Islet precursor cell (in vitro differentiated cells): ENCODE data around the gene CHD5.
A peak's percentile ranks its signal among the peaks of the same experiment; 100 is the strongest.

Experiments used
- DNase-seq: peaks from one replicate; pipeline ENCODE4 v3.0.0-alpha.2; 2018

The CHD5 gene

DNA sequence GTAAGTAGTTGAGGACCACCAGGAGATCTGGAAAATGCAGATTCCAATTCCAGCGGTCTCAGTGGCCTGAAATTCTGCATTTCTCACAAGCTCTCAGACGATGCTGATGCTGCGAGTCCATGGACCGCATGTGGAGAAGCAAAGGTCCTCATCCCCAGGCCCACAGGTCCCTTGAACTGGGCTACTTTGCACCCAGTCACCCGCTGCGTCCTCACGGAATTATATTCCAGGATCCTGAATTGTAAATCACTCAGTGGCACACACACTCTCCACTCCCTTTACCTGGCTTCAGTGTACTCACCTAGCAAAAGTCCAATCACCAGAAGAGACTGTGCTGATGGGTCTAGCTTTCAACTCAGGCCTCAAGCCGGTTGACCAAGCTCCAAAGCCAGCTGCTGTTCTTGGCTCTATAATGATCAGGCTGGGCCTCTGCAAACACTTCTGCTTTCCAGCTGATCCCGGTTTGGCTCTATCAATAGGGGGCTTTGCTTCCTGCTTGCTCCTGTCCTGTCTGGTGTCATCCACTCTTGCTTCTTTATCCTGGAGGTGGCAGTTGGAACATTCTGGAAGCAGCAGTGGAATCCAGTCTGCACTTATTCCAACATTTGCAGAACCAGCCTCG is 20.2 kb upstream of the CHD5 start:
- no peak for DNase-seq

DNA sequence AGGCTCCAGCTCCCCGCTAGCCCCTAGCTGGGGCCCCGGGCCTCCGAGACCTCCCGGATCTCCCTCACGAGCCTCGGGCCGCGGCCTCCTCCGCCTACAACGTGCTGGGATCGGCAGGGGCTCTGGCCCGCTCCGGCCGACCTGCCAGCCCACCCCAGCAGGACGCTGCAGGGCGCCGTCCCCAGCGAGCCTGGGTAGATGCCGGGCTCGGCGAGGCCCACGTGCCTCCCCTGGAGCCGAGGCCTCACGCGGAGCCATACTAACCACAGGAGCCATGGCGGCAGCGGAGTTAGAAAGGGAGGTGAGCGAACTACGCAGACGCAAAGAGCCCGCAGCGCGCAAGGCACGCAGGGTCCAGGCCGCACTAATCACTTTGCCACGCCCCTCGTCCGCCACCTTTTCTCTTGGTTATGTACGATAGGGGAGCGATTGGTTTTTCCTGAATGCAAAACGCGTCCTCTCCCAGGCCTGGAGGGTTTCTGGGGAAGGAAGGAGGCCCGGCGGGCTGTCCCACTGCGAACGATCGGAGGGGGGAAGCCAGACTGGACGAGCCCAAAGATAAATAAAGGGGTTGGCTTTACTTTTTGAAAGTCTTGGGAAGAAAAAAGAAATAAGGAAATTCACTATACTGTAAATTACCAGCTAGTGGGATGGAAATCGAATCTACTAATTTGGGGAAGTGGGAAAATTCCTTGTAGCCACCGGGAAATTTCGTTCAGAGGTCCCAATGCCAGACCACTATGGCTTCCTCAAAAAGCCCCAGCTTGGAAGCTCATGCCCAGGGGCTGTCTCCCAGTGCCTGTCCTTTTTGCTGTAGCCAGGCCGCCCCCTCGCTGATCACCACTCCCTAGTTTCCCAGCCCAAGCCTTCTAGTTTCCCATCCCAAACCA is 19.4 kb upstream of the CHD5 start, which contains the start of gene RPL22:
RPL22 (minus strand) TSS at position 298 of the 890 bp plus-strand sequence; CDS start at position 276, 22 bp downstream.
- DNase-seq: peak; percentile 99

DNA sequence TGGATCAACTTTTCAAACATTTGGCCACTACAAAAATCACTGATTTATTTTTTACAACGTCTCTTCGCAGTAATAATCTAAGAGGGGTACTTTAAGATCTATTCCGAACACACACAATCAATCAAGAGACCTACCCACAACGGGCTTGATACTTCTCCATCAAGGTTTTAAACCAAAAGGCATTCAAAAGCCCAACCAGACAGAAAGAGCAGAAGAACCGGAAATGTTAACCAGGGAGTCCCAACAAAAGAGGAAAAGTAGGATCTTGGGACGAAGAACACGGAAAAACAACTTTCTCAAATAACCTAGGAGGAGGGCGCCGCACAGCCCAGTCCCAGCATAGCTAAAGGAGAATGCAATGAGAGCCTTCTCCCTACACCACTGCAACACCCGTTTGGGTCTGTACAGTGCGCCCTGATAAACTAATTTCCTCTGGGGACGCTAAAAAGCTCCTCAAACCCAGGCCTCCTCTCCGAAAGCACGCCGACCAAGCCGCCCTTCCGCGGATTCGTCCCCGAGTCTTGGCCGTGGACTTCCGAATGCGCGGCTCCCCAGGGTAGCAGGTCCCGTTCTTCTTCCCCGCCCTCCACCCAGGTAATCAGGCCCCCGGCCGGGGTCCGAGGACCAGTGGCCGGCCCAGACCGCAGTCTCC is 18.7 kb upstream of the CHD5 start:
- DNase-seq: no peak

DNA sequence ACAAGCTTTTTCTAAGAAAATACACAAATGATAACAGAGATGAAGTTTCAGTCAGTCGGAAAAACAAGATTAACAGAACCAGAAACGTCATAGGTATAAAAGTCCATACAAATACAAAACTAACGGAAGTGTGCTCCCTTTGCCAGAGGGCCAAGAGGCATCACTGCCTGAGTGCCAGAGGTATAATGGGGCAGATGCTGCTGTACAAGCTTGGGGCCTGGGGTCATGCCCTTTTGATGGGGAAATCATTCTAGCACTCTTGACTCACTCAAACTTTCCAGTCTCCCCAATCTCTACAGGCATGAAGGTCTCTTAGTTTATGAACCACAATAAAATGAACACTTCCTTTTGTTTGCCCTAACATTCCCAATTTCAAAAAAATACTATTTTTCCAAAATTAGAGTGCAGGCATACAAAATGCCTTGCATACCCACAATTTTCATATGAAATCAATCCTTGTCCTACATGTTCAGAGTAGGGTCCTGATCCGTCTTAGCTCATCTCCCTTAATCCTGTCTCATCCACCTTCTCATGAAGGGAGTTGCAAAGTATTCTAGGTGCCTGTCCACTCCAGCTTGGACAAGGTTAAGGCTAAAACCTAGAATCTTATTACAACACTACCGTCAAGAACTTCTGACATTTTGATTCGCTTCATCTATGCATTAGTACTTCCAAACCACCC is 17.8 kb upstream of the CHD5 start:
- no peak for DNase-seq

DNA sequence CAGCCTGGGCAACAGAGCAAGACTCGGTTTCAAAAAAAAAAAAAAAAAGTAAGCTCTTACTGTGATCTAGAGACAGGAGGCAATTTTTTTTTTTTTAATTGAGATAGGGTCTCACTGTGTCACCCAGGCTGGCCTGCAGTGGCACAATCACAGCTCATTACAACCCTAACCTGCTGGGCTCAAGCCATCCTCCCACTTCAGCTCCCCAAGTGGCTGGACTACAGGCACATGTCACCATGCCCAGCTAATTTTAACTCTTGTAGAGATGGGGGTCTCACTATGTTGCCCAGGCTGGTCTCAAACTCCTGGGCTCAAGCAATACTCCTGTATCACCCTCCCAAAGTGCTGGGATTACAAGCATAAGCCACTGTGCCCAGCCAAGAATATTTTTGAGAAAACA is 11.8 kb upstream of the CHD5 start:
- DNase-seq: no peak

DNA sequence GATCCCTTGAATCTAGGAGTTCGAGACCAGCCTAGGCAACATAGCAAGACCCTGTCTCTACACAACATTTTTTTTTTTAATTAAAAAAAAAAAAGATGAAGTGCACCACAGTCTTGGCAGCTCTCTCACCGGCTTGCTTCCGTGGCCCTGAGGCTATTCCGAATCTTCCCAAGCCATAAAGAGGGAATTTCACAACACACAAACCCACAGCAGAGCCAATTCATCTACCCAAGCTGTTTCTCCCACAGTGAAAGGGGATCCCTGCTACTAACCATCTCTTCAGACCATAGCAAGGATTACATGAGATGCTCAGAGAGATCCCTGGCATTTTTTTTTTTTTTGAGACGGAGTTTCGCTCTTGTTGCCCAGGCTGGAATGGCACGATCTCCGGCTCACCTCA is 8.3 kb upstream of the CHD5 start:
- DNase-seq: no peak

DNA sequence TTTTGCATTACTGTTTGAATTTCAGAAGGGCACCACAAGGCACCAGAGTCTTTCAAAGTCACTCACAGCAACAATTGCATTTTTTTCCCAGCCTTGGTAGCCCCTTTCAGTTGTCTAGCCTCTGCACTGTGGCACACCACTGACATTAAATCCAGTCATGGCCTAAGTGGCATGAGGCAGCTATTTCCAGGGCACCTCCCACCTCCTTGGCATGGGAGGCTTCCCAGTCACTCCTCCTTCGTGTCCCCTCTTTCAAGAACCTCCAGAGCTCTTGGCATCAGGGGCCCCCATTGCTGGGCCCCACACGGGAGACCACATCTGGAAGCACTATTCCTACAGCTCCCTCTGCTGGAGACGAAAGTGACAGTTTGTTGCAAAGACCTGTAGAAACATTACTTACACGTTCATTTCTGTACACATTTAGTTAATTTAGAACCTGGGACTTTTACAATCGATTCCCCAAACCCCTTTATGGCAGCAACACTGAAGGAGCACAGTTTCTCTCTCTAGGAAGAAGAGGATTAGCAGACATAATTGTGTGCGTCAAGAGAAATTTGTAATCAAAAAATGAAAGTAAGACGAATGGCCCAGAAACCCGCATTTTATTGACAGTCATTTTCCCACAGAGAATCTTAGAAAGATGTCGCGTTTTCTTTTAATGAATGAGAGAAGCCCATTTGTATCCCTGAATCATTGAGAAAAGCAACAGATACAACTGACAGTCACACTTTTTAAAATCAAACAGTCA is 5.7 kb upstream of the CHD5 start:
- DNase-seq: no peak

DNA sequence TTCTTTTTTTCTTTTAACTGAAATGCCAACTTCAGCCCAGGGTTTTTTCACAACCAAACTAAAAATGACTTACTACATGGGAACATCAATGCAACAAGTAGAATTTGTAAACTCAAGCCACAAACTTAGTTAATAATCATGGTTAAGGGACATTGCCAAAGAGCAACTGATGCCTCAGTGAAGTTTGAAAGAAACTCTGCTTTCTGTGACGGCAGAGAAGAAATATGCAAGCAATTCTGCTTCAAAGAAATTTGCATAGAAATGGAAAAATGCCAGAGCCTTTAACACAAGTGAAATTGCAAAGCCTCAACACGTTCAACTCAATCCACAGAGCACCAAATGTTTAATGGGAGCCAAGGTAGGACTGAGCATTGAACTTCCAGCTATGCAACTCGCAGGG is 5.0 kb upstream of the CHD5 start:
- no peak for DNase-seq

DNA sequence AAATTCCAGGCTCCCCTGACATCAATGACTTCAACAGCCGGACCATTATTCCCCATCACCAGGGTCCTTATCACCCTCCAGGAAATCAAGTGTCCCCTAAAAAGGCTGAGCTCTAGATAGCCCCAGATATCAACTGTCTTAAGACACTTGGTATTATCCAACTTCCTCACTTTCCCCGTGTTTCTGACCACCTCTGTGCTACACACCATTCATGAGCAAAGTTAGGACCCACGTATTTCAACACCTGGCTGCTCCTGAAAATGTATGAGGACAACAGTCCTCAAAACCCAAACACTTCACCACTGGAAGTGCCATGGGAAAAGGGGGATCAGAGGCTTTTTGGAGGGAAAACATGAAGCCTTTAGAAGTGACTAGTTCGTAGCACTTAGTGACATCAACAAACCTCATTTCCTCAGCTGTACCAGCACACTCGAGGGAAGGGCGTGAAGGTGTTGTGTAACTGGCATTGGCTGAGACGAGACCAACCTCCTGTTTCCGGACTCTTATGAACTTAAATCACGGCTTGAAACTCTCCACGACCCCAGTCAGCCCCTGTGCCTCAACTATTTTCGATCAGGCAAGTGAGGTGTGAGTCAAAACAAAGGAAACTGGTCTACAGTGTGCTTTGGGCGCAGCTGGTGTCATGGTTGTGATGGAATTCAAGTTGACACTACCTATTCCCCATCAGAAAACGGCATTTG is 4.1 kb upstream of the CHD5 start:
- no peak for DNase-seq

DNA sequence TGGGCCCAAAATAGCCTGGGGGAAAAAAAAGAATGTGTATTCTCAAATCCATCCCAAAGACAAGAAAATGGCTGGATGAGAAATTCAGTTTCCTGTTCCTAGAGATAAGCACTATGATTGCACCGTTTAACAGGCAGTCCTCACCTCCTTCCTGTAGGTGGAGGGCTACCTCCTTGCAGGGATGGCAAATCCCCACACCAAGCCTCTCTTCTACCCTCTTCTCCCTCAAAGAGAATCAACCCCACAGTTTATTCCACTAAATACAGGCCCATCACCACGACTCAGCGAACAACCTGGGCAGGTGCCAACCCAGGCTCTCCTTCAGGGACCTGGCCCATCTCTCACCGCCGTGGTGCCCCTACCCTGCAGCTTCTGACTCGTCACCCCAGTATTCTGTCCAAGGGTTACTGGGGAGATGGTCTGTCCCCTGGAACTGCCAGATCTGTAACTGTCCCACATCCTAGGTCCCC is 3.4 kb upstream of the CHD5 start:
- DNase-seq: no peak

DNA sequence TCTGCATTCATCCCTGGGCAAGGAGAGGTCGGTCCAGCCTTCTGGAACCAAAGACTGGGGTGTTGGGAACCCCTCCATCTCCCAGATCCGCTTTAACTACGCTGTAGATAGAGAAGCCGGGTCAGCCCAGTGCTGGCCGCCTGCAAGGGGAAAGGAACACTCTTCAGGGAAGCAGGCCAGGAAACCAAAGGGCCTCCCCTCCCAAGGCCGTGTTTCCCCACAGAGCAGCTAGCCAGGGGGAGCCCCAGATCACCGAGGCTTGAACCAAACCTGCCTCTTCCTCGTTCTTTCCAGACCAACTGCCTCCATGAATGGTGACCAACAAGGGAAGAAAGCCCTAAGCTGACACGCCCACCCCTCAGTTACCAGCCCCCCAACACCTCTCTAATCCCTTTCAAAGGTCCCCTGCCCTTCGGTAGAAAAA is 1.2 kb upstream of the CHD5 start:
- no peak for DNase-seq

DNA sequence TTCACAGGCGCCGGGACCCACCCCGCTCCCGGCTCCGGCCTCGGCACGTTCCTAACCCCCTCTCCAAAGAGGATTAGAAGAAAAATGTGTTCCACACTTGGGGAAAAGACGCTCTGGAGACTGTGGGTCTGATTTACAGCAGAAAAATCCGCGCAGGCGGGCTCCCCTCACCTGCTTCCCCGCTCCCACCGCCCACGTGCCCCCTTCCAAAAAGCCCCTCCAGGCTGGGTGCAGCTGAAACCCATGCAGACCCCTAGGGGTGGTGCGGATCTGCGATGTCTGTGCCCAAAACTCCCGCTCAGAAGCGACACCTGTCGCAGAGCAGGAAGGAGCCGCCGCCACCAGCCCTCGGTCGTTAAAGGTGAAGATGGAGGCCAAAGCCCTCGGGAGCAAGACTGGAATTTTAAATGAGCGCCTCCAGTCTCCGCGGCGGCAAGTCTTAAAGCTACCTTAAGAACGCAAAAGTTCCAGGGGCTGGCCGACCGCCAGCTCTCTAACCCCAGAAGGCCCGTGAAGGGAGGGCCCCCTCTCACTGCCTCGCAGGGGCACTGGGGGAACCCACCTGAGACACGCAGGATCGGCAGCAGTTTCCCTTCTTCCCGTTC is 688 bp upstream of the CHD5 start:
- DNase-seq: no peak

DNA sequence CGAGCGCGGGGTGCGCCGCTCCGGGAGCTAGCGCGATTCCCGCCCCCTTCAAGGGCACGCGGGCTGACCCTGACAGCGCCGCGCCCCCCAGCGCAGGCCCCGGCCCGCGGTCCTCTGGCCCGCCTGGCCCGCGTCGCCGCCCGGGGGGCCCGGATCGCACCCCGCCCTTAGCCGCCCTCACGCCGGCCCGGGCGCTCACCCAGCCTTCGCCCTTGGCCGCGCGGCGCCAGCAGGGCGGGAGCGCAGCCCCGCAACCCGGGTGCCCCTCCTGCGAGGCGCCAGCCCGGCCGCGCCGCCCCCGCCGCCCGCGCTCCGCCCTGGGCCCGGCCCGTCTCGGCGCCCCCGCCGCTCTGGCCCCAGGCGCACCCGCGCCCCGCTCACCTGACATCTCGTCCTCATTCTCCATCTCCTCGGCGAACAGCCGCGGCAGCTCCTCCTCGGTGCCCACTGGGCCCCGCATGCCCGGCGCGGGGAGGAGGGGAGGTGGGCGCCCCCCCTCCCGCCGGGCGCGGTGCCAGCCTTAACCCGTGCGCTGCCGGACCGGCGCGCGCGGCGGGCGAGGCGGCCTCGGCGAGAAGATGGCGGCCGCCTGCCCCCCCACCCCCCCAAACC is 451 bp downstream of the CHD5 start:
- DNase-seq: no peak

DNA sequence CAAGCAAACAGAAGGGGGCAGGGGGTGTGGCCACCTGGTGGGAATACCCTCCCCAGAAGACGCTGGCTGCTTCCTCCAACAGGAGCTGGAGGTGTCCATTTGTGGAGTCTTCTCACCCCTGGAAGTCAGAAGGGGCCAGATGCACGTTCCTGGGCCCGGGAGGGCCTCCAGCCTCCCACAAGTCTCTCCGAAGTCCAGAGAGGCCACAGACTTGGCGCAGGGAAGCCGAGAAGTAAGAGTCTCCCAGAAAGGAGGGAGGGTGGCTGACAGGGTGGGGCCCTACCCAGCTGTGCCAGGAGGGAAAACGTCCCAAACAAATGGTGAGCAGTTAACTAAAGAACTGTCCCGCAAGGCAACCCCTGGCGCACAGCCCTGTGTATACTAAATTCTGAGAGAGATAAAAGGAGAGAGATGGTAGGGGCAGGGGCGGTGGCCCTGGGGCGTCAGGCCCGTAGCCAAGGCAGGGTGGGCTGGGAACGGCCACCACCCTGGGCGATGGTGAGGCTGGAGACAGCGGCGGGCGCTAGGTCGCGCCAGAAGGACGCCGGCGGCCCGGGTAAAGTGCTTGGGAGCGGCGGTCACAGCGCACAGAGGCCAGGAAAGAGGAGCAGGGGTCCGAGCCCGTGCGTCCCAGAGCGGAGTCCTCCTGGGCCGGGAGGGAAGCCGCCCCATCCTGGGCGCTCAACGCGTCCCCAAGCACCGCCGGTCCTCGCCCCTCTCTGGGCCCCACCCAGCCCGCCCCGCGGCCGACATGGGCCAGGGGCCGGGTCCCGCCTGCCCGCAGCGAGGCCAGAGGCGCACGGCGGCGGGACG is 1.2 kb downstream of the CHD5 start:
- DNase-seq: no peak

DNA sequence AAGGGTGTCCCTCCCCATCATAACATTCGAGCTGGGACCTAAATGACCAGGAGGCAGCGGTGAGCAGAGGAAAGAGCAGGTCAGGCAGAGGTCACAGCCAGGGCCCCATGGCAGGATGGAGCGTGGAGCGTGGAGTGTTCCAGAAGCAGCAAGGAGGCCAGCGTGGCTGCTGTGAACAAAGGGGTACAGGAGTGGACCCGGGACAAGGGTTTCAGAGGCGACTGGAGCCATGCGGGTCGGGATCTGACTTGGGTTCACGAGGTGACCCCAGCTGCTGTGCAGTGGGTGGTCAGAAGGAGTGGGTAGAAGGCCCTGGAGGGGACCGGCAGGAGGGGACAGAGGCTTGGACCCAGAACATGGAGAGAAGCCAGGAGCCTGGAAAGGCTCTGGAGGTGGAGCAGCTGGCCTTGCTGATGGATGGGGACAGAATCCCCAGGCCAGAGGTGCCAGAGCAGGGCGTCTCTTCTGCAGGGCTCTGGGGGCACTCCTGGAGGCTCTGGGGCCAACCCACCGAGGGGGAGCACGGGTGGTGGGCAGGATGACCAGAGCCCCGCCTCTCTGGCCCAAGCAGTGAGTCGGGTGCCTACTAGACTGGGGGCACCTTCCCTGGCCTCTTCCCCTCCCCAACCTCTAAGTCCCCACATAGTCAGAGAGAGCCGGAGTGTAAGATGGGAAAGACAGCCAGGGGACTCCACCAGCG is 2.3 kb downstream of the CHD5 start:
- no peak for DNase-seq

DNA sequence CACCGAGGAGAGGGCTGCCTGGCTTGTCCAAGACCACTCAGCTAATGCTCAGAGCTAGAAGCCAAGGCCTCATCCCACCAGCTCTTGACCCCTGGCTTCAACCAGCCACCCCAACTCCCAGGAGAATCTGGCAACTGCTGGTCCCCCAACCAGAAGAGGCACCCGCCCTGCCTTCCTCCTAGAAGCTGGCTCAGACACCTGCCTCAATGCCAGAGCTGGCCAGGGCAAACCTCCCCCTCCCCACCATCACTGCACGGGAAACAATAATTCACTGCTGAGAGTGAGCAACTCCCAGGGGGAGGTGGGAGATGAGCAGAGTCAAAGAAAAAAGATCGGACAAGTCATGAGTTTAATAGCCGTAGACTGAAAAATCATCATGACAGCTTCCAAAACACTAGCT is 3.3 kb downstream of the CHD5 start:
- DNase-seq: no peak

DNA sequence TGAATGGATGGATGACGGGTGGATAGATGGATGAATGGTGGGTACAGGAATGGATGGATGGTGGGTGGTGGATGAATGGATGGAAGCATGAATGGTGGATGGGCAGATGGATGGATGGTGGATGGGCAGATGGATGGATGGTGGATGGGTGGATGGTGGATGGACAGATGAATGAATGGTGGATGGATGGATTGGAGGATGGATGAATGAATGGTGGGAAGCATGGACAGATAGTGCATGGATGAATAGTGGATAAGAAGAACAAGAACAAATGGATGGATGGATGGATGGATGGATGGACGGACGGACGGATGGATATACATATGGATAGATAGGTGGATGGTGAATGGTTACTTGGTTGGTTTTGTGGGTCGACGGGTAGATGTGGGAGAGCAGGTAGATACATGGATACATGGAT is 4.7 kb downstream of the CHD5 start:
- no peak for DNase-seq

DNA sequence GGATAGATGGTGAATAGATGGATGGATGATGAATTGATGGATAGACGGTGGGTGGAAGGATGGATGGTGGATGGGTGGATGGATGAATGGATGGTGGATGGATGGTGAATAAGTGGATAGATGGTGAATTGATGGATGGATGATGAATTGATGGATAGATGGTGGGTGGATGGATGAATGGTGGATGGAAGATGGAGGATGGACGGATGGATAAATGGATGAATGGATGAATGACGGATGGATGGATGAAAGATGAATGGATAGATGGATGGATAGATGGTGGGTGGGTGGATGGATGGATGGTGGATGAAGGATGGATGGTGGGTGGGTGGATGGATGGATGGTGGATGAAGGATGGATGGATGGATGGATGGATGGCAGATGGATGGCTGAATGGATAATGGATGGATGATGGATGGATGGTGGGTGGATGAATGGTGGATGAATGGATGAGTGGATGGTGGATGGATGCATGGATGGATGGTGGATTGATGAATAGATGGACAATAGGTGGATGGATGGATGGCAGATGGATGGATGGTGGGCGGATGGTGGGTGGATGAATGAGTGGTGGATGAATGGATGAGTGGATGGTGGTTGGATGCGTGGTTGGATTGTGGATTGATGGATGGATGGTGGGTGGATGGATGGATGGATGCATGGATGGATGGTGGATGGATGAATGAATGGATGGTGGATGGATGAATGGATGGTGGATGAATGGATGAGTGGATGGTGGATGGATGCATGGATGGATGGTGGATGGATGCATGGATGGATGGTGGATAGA is 5.3 kb downstream of the CHD5 start:
- no peak for DNase-seq
